EL (cell line): ENCODE measurements around the gene TAGAP.
"Not testable (repeated sequence)": the region's sequence is repeated elsewhere in the genome, so short reads cannot be mapped to it uniquely, and the experiment has no call there.

ENCODE experiments used
- DNase-seq: peaks from one replicate; pipeline ENCODE4 v3.0.0-alpha.2; 2016

The TAGAP gene

GRCh38 chr6:159043947-159044346 is 844 bp downstream of the TAGAP start:
- DNase-seq: no peak

DNA sequence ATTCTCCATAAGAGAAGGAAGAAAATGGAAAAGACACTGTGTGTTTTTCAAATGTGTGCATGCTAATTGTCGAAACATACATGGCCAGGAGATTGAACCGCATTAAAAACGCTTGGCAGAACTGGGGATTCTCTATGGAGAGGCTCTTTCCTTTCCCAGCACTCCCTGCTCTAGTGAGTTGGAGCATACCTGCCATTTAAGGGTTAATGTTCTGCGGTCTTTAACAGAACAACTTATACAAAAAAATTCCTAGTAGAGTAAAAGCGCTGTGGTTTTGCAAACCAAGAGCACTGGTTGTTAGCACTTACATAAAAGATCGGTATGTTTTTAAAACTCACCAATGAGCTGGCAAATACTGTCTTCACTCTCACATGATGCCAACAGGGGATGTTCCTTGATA is 1.5 kb downstream of the TAGAP start:
- no peak for DNase-seq

GRCh38 chr6:159042826-159043181 is 2.0 kb downstream of the TAGAP start:
- DNase-seq: no peak

DNA sequence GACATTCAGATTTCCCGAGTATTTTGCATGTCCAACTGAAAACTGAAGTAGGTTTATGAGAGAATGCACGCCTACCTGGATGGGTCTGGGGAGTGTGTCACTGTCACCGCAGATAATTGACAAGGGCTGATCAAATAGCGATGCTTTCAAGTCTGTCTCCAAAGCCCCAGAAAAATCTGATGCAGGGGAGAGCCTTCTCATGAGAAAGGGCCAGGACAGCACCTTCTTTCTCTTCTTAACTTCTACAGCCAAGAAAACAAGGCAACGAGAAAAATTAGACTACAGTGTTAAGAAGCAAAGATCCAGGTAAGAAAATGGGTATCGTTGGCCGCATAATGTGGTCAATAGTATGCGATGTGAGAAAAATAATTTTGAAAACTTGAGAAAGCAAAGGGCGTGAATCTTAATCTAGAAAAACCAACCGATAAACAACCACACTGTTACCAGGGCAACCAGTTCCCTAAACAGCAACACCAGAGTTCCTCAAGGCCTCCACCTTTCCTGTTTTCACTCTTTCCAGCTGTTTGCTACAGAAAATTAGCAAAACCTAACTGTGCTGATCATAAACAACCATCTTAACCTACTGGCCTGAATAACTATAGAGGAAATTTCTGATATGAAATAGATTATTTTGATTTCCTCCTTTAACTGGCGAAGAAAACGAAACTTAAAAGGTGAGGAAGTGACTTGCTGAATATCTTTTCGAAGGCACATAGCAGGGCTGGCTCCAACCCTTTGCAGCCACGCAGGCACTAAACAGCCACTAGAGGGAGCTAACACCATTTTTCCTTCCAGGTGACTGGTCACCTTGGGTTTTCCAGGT is 2.6 kb downstream of the TAGAP start:
- peak; percentile 44 for DNase-seq

GRCh38 chr6:159041181-159041580 is 3.6 kb downstream of the TAGAP start:
- no peak for DNase-seq

DNA sequence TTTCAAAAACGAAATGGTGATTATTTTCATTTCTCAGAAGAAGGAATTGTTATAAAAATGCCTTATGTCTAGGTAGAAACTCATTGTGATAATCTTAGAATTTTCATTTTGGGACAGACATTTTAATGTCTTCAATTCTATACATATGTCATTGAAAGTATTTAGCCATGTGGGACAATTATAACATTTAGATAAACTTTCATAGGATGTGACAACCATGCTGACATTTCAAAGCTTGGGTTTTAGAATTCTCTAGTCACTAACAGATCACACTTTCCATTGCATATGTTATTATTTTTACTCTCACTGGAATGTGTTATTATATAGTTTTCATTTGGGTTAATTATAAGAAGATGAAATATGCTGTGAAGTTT is 4.9 kb downstream of the TAGAP start:
- no peak for DNase-seq

DNA sequence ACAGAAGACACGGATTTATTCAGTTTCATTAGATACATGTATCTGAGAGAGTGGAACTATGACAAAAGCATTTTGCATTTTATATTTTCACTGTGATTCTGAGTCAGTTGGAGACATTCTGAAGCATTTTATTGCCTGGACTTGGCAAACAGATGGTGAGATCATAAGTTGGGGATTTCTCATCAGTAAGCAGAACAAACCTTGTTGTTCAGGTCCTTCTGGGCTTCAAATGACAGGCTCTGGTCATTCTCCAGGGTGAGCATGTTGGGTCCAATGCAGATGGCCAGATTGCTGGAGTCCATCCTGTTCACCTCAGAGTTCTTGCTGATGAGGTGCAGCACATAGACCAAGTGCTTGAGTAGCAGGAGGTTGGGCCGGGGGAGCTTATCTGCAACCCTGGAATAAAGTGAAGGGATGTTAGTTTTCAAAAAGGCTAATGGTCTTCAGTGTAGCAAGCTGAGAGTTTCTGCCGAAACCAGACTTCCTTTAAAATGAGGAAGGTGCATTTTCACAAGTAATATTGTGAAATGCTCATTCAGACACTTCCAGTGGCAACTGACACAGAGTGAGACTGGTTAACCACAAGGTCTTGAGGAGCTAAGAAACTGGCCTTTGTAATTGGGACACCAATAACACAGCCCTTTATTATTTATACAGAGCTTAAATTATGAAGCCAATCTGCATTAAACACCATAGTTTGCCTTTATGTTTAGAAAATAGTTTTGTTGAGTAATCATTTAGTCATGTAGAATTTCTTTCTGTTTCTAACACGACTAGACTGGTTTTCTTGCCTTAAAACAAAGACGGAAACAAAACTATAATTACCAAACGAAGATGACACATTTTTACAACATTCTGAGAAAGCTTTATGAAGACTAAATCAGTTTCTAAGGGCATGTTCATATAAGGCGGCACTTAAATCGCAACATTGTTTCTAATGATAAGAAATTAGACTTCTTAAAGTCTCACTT is 5.6 kb downstream of the TAGAP start:
- peak; percentile 66 for DNase-seq

DNA sequence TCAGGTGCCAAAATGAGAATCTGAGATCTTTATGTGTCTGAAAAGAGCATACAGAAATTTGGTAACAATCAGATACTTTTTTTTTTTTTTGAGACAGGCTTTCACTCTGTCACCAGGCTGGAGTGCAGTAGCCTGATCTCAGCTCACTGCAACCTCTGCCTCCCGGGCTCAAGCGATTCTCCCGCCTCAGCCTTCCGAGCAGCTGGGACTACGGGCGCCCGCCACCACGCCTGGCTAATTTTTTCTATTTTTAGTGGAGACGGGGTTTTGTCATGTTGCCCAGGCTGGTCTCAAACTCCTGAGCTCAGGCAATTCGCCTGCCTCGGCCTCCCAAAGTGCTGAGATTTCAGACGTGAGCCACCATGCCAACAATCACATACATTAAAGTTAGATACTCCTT is 6.5 kb downstream of the TAGAP start:
- DNase-seq: not testable (repeated sequence)

DNA sequence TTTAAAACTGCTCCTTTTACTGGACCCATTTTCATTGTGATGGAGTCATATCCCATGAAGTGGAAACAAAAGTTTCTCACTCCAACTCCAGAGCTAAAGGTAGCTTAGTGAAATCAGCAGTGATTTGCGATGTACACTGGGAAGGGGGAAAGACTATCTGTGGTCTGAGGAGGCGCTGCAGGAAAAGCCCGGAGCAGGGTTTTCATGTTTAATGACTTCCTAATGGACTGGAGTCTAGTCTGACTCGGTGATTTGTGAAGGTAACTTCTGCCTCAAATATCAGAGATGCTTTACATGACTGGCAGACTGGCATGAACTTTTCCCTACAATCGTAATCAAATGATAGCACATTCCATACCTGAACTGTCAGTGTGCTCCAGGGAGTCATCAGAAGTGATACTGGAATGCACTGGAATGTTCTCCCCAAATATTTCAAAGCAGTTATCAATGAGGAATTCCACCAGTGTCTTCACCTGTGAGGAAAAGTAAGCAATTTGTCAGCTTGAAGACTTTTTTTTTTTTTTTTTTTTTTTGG is 7.0 kb downstream of the TAGAP start:
- no peak for DNase-seq

GRCh38 chr6:159036673-159037072 is 8.1 kb downstream of the TAGAP start:
- no peak for DNase-seq

DNA sequence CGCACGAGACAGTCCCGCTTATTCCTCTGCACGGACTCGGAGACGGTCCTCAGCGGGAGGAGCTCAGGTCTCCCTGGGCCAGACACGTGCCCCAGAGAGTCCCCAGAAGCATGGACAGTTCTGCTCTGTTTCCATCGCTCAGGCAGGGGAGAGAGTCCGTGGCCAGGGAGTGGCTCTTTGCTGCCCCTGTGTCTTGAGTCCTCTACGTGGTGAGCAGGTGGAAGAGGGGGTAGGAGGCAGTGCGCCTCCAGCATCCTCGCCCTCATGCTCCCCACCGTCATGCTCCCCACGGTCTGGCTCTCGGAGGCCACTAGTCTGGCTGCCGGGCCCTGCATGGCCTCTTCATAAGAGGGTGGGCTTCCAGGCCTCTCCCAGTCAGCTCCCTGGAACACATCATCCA is 8.9 kb downstream of the TAGAP start:
- DNase-seq: no peak

DNA sequence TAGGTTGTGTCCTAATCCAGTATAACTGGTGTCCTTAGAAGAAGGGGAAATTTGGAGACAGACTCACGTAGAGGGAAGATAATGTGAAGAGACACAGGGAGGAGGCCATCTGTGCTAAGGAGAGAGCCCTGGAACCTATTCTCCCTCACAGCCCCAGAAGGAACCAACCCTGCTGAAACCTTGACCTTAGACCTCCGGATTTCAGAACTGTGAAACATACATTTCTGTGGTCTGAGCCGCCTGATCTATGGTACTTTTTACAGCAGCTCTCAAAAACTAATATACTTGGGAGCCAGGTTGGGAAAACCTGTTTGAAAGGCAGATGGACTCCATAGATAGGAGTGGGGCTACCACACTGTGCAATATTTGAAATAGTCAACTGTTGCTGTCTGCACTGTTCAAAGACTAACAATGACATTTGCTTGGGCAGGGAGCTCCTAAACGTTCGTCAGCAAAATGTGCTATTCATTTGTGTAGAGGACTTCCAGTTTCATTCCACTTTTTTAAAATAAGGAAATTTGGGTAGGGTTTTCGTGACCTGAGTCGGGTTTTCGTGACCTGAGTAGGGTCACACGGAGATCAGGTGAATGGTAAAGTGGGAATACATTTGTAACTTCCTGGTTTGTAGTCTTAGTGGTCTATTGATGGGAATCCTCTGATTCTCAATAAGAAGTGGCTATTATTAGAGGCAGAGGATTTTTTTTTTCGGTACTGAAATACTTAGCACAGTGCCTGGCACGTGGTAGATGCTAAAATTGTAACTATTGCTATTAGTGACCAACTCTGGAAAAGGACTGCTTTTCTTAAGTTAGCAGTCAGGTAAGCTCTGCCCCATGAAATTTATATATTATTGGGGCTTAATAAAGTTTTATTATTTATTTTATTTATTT is 11.4 kb downstream of the TAGAP start:
- peak; percentile 15 for DNase-seq

- DNase-seq: no peak
These were observed 12.9 kb downstream of the TAGAP start for GRCh38 chr6:159031846-159032245.

DNA sequence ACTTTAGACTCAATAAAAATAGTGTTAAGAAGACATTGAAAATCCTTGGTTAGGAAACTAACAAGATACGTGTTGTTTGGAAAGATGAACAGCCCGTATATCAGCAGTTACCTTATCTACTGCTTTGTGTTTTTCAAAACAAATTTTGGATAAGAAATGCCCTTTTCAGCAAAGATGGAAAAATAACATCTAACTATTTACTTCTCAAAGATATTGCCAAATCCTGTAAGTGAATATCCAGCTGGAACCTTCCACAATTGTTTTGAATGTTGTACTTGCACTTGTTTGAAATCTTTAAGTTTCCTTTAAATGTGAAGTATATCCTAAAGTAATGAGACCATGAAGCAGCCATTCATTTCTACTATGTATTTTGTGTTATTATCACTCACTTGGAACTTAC is 14.6 kb downstream of the TAGAP start:
- DNase-seq: no peak

DNA sequence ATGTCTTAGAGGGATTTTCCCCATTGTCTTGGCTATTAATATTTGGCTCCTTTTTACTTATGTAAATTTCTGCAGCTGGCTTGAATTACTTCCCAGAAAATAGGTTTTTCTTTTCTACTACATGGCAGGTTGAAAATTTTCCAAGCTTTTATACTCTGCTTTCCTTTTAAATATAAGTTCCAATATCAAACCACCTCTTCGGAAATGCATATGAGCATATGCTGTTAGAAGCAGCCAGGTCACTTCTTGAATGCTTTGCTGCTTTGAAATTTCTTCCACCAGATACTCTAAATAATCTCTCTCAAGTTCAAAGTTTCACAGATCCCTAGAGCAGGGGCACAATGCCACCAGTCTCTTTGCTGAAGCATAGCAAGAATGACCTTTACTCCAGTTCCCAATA is 19.6 kb downstream of the TAGAP start:
- not testable (repeated sequence) for DNase-seq

DNA sequence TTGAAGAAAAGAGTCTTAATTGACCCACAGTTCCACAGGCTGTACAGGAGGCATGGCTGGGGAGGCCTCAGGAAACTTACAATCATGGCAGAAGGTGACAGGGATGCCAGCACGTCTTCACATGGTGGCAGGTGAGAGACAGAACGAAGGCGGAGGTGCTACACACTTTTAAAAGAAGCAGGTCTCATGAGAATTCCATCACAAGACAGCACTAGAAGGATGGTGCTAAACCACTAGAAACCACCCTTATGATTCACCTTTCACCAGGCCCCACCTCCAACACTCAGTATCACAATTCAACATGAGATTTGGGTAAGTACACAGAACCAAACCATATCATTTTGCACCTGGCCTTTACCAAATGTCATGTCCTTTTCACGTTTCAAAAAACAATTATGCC is 20.9 kb downstream of the TAGAP start:
- no peak for DNase-seq

- DNase-seq: no peak
These were observed 24.8 kb downstream of the TAGAP start for GRCh38 chr6:159020011-159020410.

- no peak for DNase-seq
These were observed 26.8 kb downstream of the TAGAP start for GRCh38 chr6:159017757-159018559.

DNA sequence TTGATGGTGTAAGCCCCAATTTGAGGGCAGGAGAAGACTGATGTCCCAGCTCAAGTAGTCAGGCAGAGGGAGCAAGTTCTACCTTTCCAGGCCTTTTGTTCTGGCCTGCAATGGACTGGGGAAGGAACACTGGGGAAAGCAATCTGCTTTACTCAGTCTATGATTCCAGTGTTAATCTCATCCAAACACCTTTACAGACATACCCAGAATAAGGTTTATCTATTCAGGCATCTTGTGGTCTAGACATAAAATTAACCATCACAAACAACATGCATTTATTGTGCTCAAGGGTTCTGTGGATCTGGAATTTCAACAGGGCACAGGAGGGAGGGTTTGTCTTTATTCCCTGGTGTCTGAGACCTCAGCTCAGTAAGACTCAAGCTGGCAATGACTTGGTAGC is 30.4 kb downstream of the TAGAP start:
- DNase-seq: no peak

DNA sequence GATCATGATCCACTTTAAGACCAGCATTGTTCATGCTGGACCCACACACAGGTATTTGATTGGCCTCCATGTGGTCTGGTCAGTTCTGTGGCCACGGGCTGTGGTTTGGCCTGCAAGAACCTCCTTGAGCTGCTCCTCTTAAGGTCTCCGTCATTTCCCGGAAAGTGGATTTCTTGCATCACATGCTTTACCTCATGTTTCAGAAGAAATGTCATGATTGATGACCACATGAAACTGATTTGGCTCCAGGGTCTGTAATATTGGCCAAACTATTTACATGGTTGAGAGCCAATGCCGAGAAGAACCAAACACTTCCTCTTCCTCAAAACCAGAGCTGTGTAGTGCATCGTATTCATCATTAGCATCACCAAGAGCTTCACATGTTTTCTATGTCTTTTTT is 31.6 kb downstream of the TAGAP start:
- DNase-seq: no peak

- peak; percentile 58 for DNase-seq
These were observed 32.6 kb downstream of the TAGAP start for GRCh38 chr6:159012201-159012600.
